NCI-H1436 treated with DMSO at 0.1 percent for 48 hours (cell line): ENCODE measurements around the gene SLC25A19.
A peak's percentile ranks its signal among the peaks of the same experiment; 100 is the strongest.

Experiments
- DNase-seq: peaks from one replicate; lab custom pipeline; 2025; lab: John Stamatoyannopoulos, UW

The SLC25A19 gene

DNA sequence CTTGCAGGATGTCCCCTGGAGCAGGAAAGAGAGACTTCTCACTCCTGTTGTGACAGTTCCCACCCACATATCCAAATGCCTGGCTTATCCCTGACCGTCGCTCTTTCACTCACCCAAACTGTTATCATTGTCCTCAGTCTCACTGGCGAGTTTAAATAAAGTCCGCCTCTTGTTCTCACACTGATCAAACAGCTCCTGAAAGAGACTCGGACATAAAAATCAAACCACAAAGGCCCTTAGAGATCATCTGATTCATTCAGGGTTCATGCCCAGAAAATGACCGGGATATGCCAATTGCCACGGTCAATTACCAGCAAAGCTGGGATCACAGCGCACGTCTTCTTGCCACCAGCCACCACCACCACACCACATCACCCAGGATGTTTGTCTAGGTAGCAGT, 47.7 kb downstream of the SLC25A19 start:
- no peak for DNase-seq

DNA sequence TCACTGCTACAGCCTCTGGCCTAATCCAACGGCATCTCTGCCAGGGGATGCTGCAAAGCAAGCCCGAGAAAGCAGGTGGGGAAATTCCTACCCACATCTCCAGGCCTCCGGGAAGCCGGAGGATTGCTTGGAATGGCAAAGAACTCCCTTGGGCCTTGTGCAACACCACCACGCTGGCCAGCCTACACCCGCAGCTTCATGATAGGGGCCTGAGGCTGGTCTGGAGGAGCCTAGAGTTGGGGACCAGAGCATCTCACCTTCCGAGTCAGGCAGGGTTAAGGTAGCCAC, 48.1 kb downstream of the SLC25A19 start:
- DNase-seq: no peak

- DNase-seq: peak; percentile 75
Observed at GRCh38 chr17:75240394-75241142, 48.7 kb downstream of the SLC25A19 start.

DNA sequence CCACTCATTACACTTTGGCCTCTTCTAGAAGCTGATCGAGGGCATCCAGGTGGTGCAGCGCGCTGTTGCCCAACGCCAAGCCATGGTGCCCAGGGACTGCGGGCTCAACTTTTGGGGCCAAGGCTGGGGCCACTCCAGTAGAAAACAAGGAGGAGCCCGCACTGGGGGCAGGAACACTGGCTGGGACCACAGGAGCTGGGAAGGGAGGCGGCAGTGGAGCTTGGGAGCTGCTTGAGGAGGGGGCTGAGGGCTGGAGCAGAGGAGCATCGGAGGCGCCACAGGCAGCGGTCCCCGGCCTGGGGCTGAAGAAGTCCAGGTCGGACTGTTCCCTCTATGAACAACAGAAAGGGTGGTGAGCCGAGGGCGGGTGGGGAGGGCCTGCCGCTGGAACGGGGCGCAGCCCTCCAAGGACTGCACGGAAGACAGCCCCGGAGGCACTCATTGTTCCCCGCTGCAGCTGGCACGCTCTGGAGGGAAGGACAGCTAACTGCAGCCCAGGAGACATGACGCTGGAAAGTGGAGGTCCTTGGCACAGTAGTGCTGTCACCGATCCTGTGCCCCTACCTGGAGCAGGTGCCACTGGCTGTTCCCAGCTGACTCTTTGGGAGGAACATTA, 49.3 kb downstream of the SLC25A19 start:
- no peak for DNase-seq

- DNase-seq: no peak
Observed at GRCh38 chr17:75239214-75239613, 50.0 kb downstream of the SLC25A19 start.

GRCh38 chr17:75238684-75239191, 50.5 kb downstream of the SLC25A19 start:
- peak; percentile 22 for DNase-seq

DNA sequence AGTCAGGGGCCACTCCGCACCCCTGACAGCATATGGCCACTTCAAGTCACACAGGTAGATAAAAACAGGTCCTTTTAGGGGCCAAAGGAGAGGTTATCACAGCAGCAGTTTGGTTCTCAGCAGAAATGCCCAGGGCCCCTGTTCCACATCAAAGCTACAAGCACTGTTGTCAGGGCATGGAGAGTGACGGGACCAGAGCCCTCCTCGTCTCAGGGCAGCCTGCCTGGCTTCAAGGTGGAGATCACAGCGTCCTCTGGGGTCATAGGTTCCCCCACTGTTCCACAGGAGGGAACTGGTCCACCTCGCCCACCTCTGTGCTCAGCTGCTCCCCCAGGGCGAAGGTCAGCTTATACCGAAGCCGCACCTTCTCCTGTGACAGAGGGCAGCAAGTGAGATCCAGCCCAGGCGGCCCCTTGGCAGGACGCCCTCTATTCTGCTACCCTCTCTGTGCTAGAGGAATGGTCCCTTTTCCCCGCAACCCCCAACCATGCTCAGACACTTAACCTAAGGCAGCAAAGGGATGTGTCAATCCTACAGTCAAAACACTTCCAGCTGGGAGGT, 51.1 kb downstream of the SLC25A19 start:
- no peak for DNase-seq

GRCh38 chr17:75237100-75238014, 51.9 kb downstream of the SLC25A19 start:
- DNase-seq: no peak

DNA sequence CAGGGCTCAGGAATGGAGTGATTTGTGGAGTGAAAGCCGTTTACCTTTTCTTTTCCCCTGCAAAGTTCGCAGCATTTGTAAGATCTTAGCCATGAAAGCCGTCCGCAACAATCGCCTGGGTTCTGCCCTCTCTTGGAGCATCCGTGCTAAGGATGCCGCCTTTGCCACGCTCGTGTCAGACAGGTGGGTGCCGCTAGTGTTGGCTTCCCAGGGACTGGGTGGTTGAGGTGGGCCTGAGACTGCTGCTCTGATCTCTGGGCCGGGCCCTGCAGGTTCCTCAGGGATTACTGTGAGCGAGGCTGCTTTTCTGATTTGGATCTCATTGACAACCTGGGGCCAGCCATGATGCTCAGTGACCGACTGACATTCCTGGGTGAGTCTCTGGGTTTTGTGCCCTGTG, 56.4 kb downstream of the SLC25A19 start:
- no peak for DNase-seq

DNA sequence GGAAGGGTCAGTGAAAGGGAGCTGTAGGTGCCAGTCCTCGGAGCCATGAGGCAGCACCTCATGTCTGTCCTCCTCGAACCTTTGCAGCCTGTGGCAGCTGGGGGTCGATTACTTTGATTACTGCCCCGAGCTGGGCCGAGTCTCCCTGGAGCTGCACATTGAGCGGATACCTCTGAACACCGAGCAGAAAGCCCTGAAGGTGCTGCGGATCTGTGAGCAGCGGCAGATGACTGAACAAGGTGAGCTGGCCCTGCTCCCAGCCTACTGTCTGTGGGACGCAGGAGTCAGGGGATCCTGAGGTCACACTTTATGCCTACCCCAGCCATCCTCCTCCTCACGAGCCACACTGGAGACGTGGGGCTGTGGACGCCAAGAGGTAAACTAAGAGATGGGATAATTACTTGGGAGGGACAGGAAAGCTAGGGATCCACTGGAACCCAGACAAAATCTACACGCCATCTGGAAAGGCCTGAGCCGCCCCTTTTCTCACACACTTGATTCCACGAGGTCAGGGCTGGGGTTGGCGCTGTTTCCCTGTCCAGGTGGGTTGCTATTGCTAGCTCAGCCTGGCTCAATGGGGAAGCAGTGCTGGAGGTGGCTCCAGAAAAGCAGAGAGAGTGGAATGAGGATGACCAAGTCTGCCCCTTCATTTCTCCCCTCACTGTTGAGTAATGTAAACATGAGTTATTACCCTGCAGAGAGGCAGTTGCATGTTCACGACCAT, 57.3 kb downstream of the SLC25A19 start:
- DNase-seq: no peak

- DNase-seq: no peak
Observed at GRCh38 chr17:75231071-75231470, 58.2 kb downstream of the SLC25A19 start.

- DNase-seq: no peak
Observed at GRCh38 chr17:75228847-75229246, 60.4 kb downstream of the SLC25A19 start.

GRCh38 chr17:75228305-75228704, 60.9 kb downstream of the SLC25A19 start:
- no peak for DNase-seq

- no peak for DNase-seq
Observed at GRCh38 chr17:75227729-75228128, 61.5 kb downstream of the SLC25A19 start.

DNA sequence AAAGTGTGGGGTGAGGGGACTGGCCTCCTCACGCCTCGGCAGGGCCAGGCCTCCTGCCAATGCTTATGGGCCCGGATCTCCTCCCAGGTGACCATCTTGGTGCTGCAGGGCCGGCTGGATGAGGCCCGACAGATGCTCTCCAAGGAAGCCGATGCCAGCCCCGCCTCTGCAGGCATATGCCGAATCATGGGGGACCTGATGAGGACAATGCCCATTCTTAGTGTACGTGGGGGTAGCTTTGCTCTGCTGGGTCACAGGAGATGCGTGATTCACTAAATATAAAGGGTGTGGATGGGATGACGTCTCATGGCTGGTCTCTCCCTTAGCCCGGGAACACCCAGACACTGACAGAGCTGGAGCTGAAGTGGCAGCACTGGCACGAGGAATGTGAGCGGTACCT, 64.2 kb downstream of the SLC25A19 start:
- no peak for DNase-seq
